HepG2 (cell line): ENCODE results near the gene UQCRC1. TPM values are rescaled to one million over a fixed set of nuclear protein-coding genes. Genes with fewer than 3 reads are reported as not detected.

Experiments
- ATAC-seq: fragments of 200-7000 bp; cut with Tn5 transposase; 3 replicates; pipeline ENCODE4 v1.9.1; 2020; ENCODE audit warnings: mild to moderate bottlenecking, moderate library complexity
- BruUV-seq: library from RNA; stranded (reverse); fragments of 400-500 nt; replicated peaks from 2 replicates; lab custom pipeline; 2021; lab: Mats Ljungman, UMichigan
- CTCF ChIA-PET: fragments of 300-600 bp; formaldehyde crosslinking; extraction: SDS; loops from one replicate; lab custom pipeline; 2021; ENCODE audit warnings: low total read pairs, inconsistent platforms, low intra/inter-chr PET ratio; lab: Yijun Ruan, JAX
- POLR2A ChIA-PET: fragments of 350-600 bp; sonication (Branson Sonifier 250); formaldehyde crosslinking; loops from one replicate; lab custom pipeline; 2020; ENCODE audit warnings: antibody characterized with exemption, inconsistent platforms; lab: Yijun Ruan, JAX
- DNase-seq: peaks from one replicate; pipeline ENCODE4 v3.0.0-alpha.2; 2015; ENCODE audit warnings: low spot score
- FAIRE-seq: peaks from 3 replicates; lab custom pipeline; 2011; peaks lifted over from hg19 to GRCh38; lab: Jason Lieb, UNC
- H2AFZ ChIP-seq: one replicate; pipeline ENCODE4 v1.6.1; 2011; ENCODE audit warnings: low read length, inconsistent platforms
- H3K27ac ChIP-seq: fragments of 300-600 bp; 3 replicates; pipeline ENCODE4 v1.8.0; 2011; ENCODE audit warnings: mixed run types, mild to moderate bottlenecking, mixed read lengths, low read length, inconsistent platforms; ENCODE audit not compliant: insufficient read depth; ENCODE audit errors: extremely low read length
- H3K27me3 ChIP-seq, 2 experiments: fragments of 200-600 bp in 1 of 2; 2 replicates in 1 of 2; 3 replicates in 1 of 2; pipeline versions ENCODE4 v1.6.0 to v1.8.0; 2011; ENCODE audit warnings: low read length in 2 of 2, mild to moderate bottlenecking in 2 of 2, moderate library complexity in 2 of 2, inconsistent platforms in 1 of 2; ENCODE audit not compliant: insufficient read depth in 2 of 2, control insufficient read depth in 1 of 2
- H3K36me3 ChIP-seq, 2 experiments: fragments of 200-600 bp in 1 of 2; replicated peaks in 1 of 2; 2 replicates in 1 of 2; 3 replicates in 1 of 2; pipeline versions ENCODE4 v1.5.1 to v1.8.0; 2011; ENCODE audit warnings: low read length in 2 of 2, inconsistent platforms in 1 of 2; ENCODE audit not compliant: insufficient read depth in 2 of 2, control insufficient read depth in 1 of 2
- H3K4me1 ChIP-seq: 2 replicates; pipeline ENCODE4 v1.5.1; 2012; ENCODE audit warnings: low read length, inconsistent platforms; ENCODE audit not compliant: insufficient read depth
- H3K4me2 ChIP-seq: 2 replicates; pipeline ENCODE4 v1.6.0; 2011; ENCODE audit warnings: low read depth, low read length, inconsistent platforms
- H3K4me3 ChIP-seq, 3 experiments: fragments of 200-600 bp in 1 of 3; sonication (generic), shearing (Covaris generic) in 1 of 3; replicated peaks in 1 of 3; 2 replicates each; pipeline ENCODE4 v1.5.1; 2011 to 2016; ENCODE audit warnings: low read length in 3 of 3, inconsistent platforms in 2 of 3, low read depth in 2 of 3, mild to moderate bottlenecking in 2 of 3, control low read depth in 1 of 3, mixed read lengths in 1 of 3; ENCODE audit not compliant: insufficient read depth in 1 of 3
- H3K79me2 ChIP-seq: one replicate; pipeline ENCODE4 v1.6.1; 2011; ENCODE audit warnings: low read length, inconsistent platforms; ENCODE audit not compliant: insufficient read depth
- H3K9ac ChIP-seq: 2 replicates; pipeline ENCODE4 v1.6.0; 2011; ENCODE audit warnings: mild to moderate bottlenecking, low read depth, low read length, inconsistent platforms; ENCODE audit not compliant: insufficient read depth
- H3K9me3 ChIP-seq: 2 replicates; pipeline ENCODE4 v1.5.1; 2012; ENCODE audit warnings: mild to moderate bottlenecking, low read length
- H4K20me1 ChIP-seq: 2 replicates; pipeline ENCODE4 v1.6.0; 2011; ENCODE audit warnings: inconsistent platforms, mild to moderate bottlenecking, low read length, moderate library complexity; ENCODE audit not compliant: insufficient read depth
- ATF3 ChIP-seq: sonication (generic); formaldehyde crosslinking; IDR thresholded peaks from 2 replicates; pipeline ENCODE4 v1.4.0; 2020; ENCODE audit warnings: missing genetic modification reagents
- BATF2 ChIP-seq: sonication (generic); formaldehyde crosslinking; IDR thresholded peaks from 2 replicates; pipeline ENCODE4 v1.8.0; 2022; ENCODE audit warnings: mild to moderate bottlenecking, missing genetic modification reagents, moderate library complexity
- BHLHE40 ChIP-seq: IDR thresholded peaks from 2 replicates; pipeline ENCODE4 v1.6.1; 2011; ENCODE audit warnings: low read length, improper control_type of control experiment
- CEBPB ChIP-seq: IDR thresholded peaks from 2 replicates; pipeline ENCODE4 v1.6.1; 2011; ENCODE audit warnings: low read depth, low read length, improper control_type of control experiment, borderline replicate concordance
- FOXP1 ChIP-seq, 2 experiments: fragments of 450-650 bp in 1 of 2; IDR thresholded peaks; 2 replicates each; pipeline ENCODE4 v1.6.1; 2017 to 2018; ENCODE audit warnings: antibody characterized with exemption in 1 of 2
- HIC2 ChIP-seq: sonication (generic); formaldehyde crosslinking; IDR thresholded peaks from 2 replicates; pipeline ENCODE4 v1.9.0; 2022; ENCODE audit warnings: low read depth, missing genetic modification reagents
- LBX2 ChIP-seq: sonication (generic); formaldehyde crosslinking; IDR thresholded peaks from 2 replicates; pipeline ENCODE4 v1.5.0; 2020; ENCODE audit warnings: missing genetic modification reagents, mild to moderate bottlenecking, borderline replicate concordance
- LCORL ChIP-seq, 2 experiments: fragments of 450-650 bp in 1 of 2; sonication (generic) in 1 of 2; formaldehyde crosslinking in 1 of 2; IDR thresholded peaks; 2 replicates each; pipeline versions ENCODE4 v1.5.0 to v1.6.1; 2017 to 2020; ENCODE audit warnings: antibody characterized with exemption in 1 of 2, missing genetic modification reagents in 1 of 2
- RARG ChIP-seq: sonication (generic); formaldehyde crosslinking; IDR thresholded peaks from 2 replicates; pipeline ENCODE4 v1.4.0; 2020; ENCODE audit warnings: low read depth, mild to moderate bottlenecking, missing genetic modification reagents
- REST ChIP-seq, 2 experiments: IDR thresholded peaks; 2 replicates each; pipeline ENCODE4 v1.6.1; 2011 to 2012; ENCODE audit warnings: low read length in 2 of 2, borderline replicate concordance in 1 of 2, low read depth in 1 of 2, mild to moderate bottlenecking in 1 of 2, moderate library complexity in 1 of 2
- SNRNP70 ChIP-seq: fragments of 200-400 bp; formaldehyde crosslinking; IDR thresholded peaks from 2 replicates; pipeline ENCODE4 v1.6.1; 2017; ENCODE audit warnings: mild to moderate bottlenecking, low read depth, low read length, moderate library complexity
- ZNF160 ChIP-seq: sonication (generic); formaldehyde crosslinking; IDR thresholded peaks from 2 replicates; pipeline ENCODE4 v1.8.0; 2022; ENCODE audit warnings: mild to moderate bottlenecking, inconsistent platforms, missing genetic modification reagents
- ZNF3 ChIP-seq: IDR thresholded peaks from 2 replicates; pipeline ENCODE4 v1.7.0; 2017; ENCODE audit warnings: inconsistent platforms
- ZNF337 ChIP-seq: sonication (generic); formaldehyde crosslinking; IDR thresholded peaks from 2 replicates; pipeline ENCODE4 v1.5.1; 2020; ENCODE audit warnings: missing genetic modification reagents, low read depth, mild to moderate bottlenecking, borderline replicate concordance
- ZNF782 ChIP-seq: sonication (generic); formaldehyde crosslinking; IDR thresholded peaks from 2 replicates; pipeline ENCODE4 v1.4.0; 2020; ENCODE audit warnings: missing genetic modification reagents, mild to moderate bottlenecking, borderline replicate concordance
- ZNF839 ChIP-seq: sonication (generic); formaldehyde crosslinking; IDR thresholded peaks from 2 replicates; pipeline ENCODE4 v1.4.0; 2020; ENCODE audit warnings: missing genetic modification reagents, mild to moderate bottlenecking, borderline replicate concordance
- WGBS: methylation state at CpG from one replicate; pipeline ENCODE4 v1.1.6; 2017; ENCODE audit warnings: low lambda C conversion rate; 5-methylcytosine and 5-hydroxymethylcytosine counted together
- in situ Hi-C: cut with HindIII; loops from 2 replicates; pipeline ENCODE4 v1.10.0; 2017; ENCODE audit warnings: low pct_unique_long_range_greater_than_20kb; ENCODE audit not compliant: extremely low pct_ligation_motif_present
- intact Hi-C: fragments of 100-400 bp; cut with micrococcal nuclease; formaldehyde crosslinking; loops from one replicate; pipeline ENCODE4 v1.10.0; 2022; ENCODE audit not compliant: unreplicated experiment
- polyA plus RNA-seq, 8 experiments: library from polyadenylated mRNA; depleted of rRNA in 3 of 8; stranded (reverse) in 7 of 8; unstranded in 1 of 8; fragments of >200 nt; fragmentation: Illumina TruSeq in 4 of 8; extraction: Trizol in 4 of 8; gene quantifications; 2 replicates each; pipeline versions ENCODE4 v1.2.1 to v1.2.3, GENCODE V29; 2011 to 2016; ENCODE audit warnings: low read depth in 4 of 8, missing spikeins in 1 of 8, mixed read lengths in 1 of 8; ENCODE audit not compliant: insufficient read depth in 1 of 8
- total RNA-seq, 5 experiments: library from RNA; depleted of rRNA; stranded (reverse); fragments of >200 nt; fragmentation: Illumina TruSeq; extraction: Trizol; gene quantifications; 2 replicates each; pipeline ENCODE4 v1.2.3, GENCODE V29; 2016; ENCODE audit warnings: low read depth in 1 of 5

UQCRC1 gene
- total and polyA plus RNA-seq, 2 of the 13 experiments (the other 11 are each of a cell fraction or from before 2014, with no cell fraction given) = 316 to 680 TPM

- TF ChIP-seq REST (IDR thresholded peaks at IDR 0.05; ENCODE audit: borderline replicate concordance in 1 of 2, low read depth in 1 of 2, low read length in 2 of 2) = no peak
Observed at GRCh38 chr3:48568476-48568875, 41.0 kb downstream of the UQCRC1 start (continued).

GRCh38 chr3:48567500-48567899, 41.9 kb downstream of the UQCRC1 start:
- no peak overlapping the region for H3K4me2 ChIP-seq
- 78% methylated on average over 11 of the region's 11 CpGs for WGBS
- POLR2A ChIA-PET = interaction anchor here (1.1 kb wide), 1 partner anchor 31 kb away, joined by 3 read pairs; no protein-coding TSS in a partner anchor
- TF ChIP-seq FOXP1 (IDR thresholded peaks at IDR 0.05) = no peak
- TF ChIP-seq FOXP1 (CRISPR knock-in tag; IDR thresholded peaks at IDR 0.05) = no peak
- no peak for TF ChIP-seq LCORL (IDR thresholded peaks at IDR 0.05)
- TF ChIP-seq LCORL (CRISPR knock-in tag; IDR thresholded peaks at IDR 0.05) = no peak
- TF ChIP-seq ZNF3 = no peak
- TF ChIP-seq ZNF160 = no peak
- no peak for TF ChIP-seq BHLHE40
- no peak for TF ChIP-seq ZNF782 (CRISPR knock-in tag)
- no peak for TF ChIP-seq LBX2 (CRISPR knock-in tag)
- no peak for TF ChIP-seq SNRNP70
- no peak for TF ChIP-seq ATF3
- TF ChIP-seq ZNF839 = no peak
- TF ChIP-seq ZNF337 (CRISPR knock-in tag) = no peak
- TF ChIP-seq CEBPB = no peak
- no peak for TF ChIP-seq BATF2 (CRISPR knock-in tag)
- no peak for TF ChIP-seq HIC2 (CRISPR knock-in tag)
- TF ChIP-seq RARG = no peak

More at GRCh38 chr3:48567500-48567899, 41.9 kb downstream of the UQCRC1 start:
- ATAC-seq = no peak
- no peaks in the 10 kb centered on the region for H4K20me1 ChIP-seq
- H3K27me3 ChIP-seq = no peaks in the 10 kb centered on the region
- no peaks in the 10 kb centered on the region for H3K9me3 ChIP-seq
- in situ Hi-C loops (no loop called here), intact Hi-C loops (no loop called here)
- no peak overlapping the region for H3K4me3 ChIP-seq
- no peak overlapping the region for H2AFZ ChIP-seq
- no peak for FAIRE-seq
- H3K36me3 ChIP-seq = no peaks in the 10 kb centered on the region
- BruUV-seq = no TSS peak
- H3K4me1 ChIP-seq = peaks cover 91% of the 10 kb centered on the region
- no peak for DNase-seq
- no peak overlapping the region for H3K27ac ChIP-seq
- no peaks in the 10 kb centered on the region for H3K79me2 ChIP-seq
- CTCF ChIA-PET = no interaction called here
- no peak overlapping the region for H3K9ac ChIP-seq
